HG03064 (cell line): ENCODE data around the gene HPS5.

ENCODE experiments used
- ATAC-seq: cut with Tn5 transposase; IDR thresholded peaks from one replicate; pipeline ENCODE4 v1.9.1; 2021; ENCODE audit warnings: low read depth; ENCODE audit not compliant: unreplicated experiment

The HPS5 gene

DNA sequence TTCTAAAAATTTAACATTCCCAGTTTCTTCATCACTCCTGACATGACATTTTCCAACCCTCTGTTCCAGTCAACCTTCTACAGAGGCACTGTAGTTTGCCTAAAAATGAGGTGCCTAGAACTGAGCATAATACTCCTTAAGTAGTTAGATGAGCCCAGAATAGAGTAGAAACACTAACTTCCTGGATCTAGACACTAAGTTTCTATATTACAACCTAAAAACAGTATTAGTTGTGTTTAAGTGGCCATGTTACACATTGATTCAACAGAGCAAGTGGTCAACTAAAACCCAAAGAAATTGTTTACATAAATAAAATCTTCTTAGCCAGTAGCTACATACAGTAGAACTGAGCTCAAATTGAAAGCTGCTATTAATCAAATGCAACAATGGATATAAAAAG, 1.3 kb downstream of the HPS5 start:
- ATAC-seq: no peak

DNA sequence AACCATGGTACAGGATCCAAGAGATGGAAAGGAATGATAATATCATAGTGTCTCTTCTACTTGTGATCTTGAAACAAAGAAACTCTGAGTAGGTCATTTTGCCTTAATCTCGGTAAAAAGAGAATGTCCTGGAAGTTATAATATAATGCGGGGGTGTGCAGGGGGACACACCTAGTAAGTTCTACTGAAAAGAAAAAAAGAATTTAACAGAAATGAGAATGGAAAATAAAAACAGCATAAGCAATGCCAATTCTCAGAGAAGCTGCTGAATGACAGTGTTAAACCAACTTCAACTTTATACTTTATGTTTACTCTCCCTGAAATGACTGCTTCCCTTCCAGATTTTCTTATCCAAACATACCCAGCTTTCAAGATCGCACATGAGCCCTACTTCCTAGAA, 2.0 kb downstream of the HPS5 start:
- ATAC-seq: no peak

GRCh38 chr11:18317551-18317950, 4.4 kb downstream of the HPS5 start:
- ATAC-seq: no peak

- no peak for ATAC-seq
Observed at GRCh38 chr11:18315893-18316292, 6.0 kb downstream of the HPS5 start.

GRCh38 chr11:18314784-18315523, 7.0 kb downstream of the HPS5 start:
- ATAC-seq: no peak

- ATAC-seq: no peak
Observed at GRCh38 chr11:18313965-18314763, 7.8 kb downstream of the HPS5 start.

DNA sequence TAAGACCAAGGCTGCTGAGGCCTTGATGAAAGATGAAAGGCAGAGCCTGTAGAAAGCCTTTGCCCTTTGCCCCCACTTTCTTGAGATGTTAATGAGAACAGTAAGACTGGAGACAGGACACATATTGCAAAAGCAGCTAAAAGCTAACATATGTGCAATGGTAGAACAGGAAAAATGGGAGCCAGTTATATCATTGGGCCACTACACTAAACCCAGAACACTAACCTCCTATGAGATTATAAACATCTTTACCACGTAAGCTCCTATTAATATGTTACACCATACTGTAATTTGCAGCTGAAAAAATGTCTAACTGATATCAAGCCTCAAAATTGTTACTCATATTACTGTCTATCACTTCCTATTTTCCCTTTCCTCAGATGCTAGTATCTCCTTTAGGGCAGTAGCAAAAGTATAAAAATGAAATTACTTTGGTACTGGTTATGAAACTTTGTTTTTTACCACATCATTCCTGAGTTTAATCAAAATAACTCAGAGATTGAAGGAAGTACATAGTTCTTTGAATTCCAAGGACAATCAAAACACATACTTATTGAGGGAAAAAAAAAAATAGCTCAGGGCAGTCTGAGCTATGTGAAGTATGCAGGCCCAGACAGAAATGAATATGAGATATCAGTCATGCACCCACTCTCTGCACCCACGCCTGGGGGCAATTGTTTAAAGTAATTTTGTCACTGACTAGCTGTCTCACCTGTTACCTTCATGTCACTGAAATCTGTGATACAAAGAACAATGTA, 9.1 kb downstream of the HPS5 start:
- no peak for ATAC-seq

DNA sequence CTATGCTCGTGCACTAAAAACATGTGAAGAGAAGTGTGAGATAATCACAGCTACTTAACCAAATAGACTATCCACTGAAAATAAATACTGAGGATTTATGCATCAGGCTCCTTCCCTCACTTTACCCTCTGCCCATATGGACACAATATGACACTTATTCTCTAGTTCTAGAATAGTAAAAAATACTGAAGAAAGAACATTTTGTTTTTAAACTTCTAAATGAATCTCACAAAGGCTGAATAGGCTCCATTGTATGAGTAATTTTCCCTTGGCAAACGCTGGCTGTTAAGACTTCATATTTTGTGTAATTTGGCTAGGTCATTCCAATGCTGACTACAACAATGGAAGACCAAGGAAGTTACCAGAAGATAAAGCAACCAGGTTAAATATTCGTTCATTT, 9.9 kb downstream of the HPS5 start:
- ATAC-seq: no peak

DNA sequence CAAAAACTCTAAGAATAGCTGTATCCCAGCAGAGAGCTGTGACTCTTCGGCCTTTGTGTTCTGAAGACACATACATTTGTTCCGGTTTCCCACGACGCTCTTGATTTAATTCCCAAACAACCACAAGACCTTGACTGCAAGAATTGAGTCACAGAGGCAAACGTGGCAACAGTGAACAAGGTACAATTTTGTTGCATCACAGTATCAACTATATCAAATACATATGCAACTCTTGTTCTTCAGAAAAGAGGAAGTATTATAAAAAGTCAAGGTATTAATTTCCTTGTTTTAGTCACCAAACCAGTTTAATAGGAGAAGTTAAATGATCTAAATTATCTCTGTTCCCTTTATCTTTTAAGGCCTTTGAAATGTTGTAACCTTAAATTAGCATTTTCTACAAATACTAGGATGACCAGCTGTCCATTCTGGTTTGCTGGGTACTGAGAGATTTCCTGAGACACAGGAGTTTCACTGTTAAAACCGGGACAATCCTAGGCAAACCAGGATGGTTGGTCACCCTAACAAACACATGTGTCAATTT, 11.1 kb downstream of the HPS5 start:
- no peak for ATAC-seq

DNA sequence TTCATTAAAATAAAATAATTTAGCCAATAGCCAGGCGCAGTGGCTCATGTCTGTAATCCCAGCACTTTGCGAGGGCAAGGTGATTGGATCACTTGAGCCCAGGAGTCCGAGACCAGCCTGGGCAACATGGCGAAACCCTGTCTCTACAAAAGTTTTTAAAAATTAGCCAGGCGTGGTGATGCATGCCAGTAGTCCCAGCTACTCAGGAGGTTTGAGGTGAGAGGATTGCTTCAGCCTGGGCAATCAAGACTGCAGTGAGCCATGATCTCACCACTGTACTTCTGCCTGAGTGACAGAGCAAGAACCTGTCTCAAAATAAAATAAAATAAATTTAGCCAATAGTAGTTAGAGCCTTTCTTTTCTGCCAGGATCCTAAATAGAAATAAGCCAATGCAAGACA, 12.2 kb downstream of the HPS5 start:
- ATAC-seq: no peak

DNA sequence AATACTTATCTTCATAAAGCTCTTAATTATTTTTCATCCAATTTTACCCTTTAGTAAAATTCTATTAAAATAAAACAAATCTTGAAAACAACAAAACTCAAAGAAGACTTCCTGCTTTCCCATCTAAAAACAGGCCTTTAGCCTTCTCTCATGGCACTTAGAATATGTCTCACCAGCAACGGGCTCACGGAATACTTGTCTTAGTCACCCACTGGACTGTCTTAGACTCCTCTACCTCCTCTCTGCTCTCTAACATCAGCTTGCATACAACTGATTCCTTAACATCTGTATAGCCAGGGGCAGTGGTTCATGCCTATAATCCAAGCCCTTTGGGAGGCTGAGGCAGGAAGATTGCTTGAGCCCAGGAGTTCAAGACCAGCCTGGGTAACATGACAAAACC, 13.7 kb downstream of the HPS5 start:
- no peak for ATAC-seq

DNA sequence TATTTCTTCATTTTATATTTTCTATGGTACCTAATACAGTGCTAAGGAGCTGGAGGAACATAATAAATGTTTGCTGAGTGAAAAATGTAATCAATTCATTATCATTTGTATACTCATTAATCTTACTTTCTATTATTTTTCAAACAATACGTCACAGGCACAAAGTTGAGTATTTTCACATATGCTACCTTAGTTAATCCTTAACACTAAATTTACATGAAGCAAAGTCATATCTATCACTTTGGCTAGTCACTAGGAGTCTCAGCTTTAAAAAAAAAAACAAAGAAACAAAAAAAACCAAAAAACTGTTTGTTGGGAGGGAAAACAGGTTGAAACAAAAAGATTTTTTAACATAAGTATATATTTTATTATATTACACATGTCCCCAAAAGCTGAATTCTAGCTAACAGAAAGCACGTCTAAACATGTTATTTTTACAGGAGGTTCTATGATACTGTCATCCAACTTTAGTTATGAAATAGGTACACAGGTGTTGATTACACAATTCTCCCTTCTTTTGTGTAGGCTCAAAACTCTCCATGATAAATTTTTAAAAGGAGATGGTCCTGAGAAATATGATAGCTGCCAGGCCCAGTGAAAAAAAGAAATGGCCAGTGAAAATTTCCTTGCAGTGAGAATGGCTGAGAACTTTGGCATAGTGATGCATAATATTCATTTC, 14.3 kb downstream of the HPS5 start:
- no peak for ATAC-seq

DNA sequence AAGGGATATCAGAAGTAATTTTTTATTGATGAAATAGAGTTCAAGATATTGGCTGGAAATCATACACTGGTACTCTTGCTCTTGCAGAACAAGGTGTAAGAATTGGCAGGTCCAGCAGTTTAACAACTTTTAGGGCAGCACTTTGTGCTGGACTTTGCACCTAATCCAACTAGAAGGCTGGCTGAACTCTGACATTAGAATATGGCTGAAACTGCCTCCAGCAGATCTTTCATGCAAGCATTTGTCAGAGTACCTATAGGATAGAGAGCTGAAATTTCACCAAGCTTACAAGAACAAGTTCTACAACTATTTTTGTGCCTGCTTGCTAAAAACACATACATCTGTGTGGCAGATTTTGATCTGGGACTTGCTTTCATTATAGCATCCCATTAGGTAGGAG, 17.2 kb downstream of the HPS5 start:
- no peak for ATAC-seq

GRCh38 chr11:18299721-18300120, 22.2 kb downstream of the HPS5 start:
- no peak for ATAC-seq

GRCh38 chr11:18295316-18295715, 26.6 kb downstream of the HPS5 start:
- no peak for ATAC-seq

DNA sequence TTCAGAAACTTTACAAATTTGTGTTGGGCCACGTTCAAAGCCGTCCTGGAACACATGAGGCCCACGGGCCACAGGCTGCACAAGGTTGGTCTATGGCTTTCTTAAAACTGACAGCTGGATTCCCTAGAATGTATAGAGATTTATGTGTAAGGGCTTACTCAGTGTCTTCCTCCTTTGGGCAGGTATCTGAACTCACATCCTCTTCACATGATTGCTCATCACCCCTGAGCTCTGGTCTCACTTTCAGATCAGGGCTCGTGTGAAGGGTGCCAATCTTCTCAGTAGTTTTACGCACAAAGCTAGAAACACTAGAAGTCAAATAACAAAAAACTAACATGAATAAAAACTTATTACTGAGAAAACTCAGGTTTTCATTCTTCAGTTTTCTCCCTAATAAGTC, 27.1 kb downstream of the HPS5 start:
- no peak for ATAC-seq

GRCh38 chr11:18288911-18289310, 33.0 kb downstream of the HPS5 start:
- no peak for ATAC-seq

- ATAC-seq: no peak
Observed at GRCh38 chr11:18285841-18286240, 36.1 kb downstream of the HPS5 start.

DNA sequence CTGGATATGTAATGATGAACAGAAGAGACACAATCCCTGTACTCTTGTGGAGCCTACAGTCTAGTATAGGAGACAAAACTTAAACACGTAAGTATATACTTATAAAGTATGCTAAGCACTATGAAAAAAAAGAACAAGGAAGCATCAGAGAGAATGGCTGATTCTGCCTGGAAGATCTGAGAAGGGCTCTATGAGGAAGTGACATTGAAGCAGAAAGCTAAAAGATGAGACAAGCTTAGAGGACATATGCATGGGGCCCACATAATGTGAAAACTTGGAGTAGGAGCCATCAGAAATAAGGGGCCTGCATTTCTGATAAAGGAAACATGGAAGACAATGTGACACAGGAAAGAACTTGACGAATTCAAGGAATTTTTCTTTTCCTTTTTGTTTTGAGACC, 39.3 kb downstream of the HPS5 start:
- no peak for ATAC-seq

DNA sequence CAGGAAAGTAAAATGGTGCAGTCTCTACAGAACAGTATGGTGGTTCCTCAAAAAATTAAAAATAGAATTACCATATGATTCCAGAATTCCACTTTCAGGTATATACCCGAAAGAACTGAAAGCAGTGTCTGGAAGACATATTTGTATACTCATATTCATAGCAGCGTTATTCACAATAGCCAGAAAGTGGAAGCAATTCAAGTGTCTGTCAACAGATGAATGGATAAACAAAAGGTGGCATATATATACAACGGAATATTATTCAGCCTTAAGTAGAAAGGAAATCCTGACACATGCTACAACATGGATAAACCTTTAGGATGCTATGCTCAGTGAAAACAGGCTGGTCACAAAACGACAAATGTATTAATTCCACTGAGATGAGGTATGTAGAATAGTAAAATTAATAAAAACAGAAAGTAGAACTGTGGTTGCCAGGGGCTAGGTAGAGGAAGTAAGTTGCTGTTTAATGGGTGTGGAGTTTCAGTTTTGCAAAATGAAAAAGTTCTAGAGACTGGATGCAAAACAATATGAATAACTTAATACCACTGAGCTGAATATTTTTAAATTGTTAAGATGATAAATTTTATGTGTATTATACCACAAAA, 41.4 kb downstream of the HPS5 start:
- peak; percentile 81 for ATAC-seq
